WTC11 (cell line): ENCODE measurements around the gene KIAA2012.

ENCODE experiments used
- ELF4 ChIP-seq: sonication (generic); formaldehyde crosslinking; IDR thresholded peaks from 2 replicates; pipeline ENCODE4 v1.8.1; 2022; ENCODE audit warnings: low read depth, mild to moderate bottlenecking, moderate library complexity, missing genetic modification reagents
- PRRX2 ChIP-seq: fragments of 250-450 bp; sonication (Bioruptor Pico); IDR thresholded peaks from 2 replicates; pipeline ENCODE4 v1.8.0; 2021; ENCODE audit warnings: mild to moderate bottlenecking
- SP1 ChIP-seq: sonication (generic); formaldehyde crosslinking; conservative IDR thresholded peaks from 2 replicates; pipeline ENCODE4 v1.8.1; 2022; ENCODE audit warnings: missing genetic modification reagents
- TCF7 ChIP-seq: sonication (generic); formaldehyde crosslinking; IDR thresholded peaks from 2 replicates; pipeline ENCODE4 v1.8.0; 2022; ENCODE audit warnings: mild to moderate bottlenecking, low read depth, missing genetic modification reagents, moderate library complexity
- TEAD4 ChIP-seq: sonication (generic); formaldehyde crosslinking; IDR thresholded peaks from 2 replicates; pipeline ENCODE4 v1.8.0; 2022; ENCODE audit warnings: mild to moderate bottlenecking, missing genetic modification reagents
- TF ChIP-seq, protein P1 (sequence below): sonication (generic); formaldehyde crosslinking; IDR thresholded peaks from 2 replicates; pipeline ENCODE4 v1.8.0; 2022; ENCODE audit warnings: missing genetic modification reagents
- TF ChIP-seq, protein P2 (sequence below): fragments of 200-600 bp; IDR thresholded peaks from 2 replicates; pipeline ENCODE4 v1.8.0; 2022; ENCODE audit warnings: antibody characterized with exemption
- TF ChIP-seq, protein P3 (sequence below): sonication (generic); formaldehyde crosslinking; IDR thresholded peaks from 2 replicates; pipeline ENCODE4 v1.8.1; 2022; ENCODE audit warnings: low read depth, mild to moderate bottlenecking, moderate library complexity, missing genetic modification reagents, borderline replicate concordance

DNA sequence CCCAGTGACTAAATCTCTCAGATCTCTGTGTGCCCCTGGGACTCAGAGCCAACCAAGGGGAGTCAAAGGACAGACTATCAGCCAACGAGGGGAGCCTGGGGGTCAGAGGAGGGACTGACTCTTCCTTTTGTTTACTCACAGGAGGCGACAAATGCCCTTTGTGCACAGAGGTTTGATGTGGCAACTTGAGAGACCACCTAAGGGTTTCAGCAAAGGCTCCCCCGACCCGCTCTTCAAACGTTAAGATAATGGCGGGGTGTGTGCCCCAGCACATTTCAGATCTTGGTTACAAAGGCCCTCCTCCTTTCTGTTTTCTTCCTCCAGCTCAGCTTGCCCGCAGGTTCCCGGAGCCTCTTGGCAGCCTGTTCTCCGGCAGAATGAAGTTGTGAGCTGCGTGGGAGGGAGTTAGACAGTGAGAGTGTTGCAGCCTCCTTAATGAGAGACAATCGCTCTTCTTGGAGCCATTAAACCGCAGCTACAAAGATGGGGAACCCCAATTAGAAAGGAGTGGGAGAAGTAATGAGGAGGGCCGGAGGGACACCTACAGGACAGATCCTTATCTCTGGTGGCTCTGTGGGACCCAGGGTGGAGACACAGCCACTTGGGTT is 76.2 kb downstream of the KIAA2012 start:
- TF ChIP-seq, protein P1, sequence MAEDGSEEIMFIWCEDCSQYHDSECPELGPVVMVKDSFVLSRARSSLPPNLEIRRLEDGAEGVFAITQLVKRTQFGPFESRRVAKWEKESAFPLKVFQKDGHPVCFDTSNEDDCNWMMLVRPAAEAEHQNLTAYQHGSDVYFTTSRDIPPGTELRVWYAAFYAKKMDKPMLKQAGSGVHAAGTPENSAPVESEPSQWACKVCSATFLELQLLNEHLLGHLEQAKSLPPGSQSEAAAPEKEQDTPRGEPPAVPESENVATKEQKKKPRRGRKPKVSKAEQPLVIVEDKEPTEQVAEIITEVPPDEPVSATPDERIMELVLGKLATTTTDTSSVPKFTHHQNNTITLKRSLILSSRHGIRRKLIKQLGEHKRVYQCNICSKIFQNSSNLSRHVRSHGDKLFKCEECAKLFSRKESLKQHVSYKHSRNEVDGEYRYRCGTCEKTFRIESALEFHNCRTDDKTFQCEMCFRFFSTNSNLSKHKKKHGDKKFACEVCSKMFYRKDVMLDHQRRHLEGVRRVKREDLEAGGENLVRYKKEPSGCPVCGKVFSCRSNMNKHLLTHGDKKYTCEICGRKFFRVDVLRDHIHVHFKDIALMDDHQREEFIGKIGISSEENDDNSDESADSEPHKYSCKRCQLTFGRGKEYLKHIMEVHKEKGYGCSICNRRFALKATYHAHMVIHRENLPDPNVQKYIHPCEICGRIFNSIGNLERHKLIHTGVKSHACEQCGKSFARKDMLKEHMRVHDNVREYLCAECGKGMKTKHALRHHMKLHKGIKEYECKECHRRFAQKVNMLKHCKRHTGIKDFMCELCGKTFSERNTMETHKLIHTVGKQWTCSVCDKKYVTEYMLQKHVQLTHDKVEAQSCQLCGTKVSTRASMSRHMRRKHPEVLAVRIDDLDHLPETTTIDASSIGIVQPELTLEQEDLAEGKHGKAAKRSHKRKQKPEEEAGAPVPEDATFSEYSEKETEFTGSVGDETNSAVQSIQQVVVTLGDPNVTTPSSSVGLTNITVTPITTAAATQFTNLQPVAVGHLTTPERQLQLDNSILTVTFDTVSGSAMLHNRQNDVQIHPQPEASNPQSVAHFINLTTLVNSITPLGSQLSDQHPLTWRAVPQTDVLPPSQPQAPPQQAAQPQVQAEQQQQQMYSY (CRISPR knock-in tag): no peak
- TF ChIP-seq PRRX2 (CRISPR knock-in tag) (no peak), SP1 (no peak), TEAD4 (no peak), ELF4 (CRISPR knock-in tag) (no peak), TCF7 (CRISPR knock-in tag) (no peak)
- TF ChIP-seq, protein P2, sequence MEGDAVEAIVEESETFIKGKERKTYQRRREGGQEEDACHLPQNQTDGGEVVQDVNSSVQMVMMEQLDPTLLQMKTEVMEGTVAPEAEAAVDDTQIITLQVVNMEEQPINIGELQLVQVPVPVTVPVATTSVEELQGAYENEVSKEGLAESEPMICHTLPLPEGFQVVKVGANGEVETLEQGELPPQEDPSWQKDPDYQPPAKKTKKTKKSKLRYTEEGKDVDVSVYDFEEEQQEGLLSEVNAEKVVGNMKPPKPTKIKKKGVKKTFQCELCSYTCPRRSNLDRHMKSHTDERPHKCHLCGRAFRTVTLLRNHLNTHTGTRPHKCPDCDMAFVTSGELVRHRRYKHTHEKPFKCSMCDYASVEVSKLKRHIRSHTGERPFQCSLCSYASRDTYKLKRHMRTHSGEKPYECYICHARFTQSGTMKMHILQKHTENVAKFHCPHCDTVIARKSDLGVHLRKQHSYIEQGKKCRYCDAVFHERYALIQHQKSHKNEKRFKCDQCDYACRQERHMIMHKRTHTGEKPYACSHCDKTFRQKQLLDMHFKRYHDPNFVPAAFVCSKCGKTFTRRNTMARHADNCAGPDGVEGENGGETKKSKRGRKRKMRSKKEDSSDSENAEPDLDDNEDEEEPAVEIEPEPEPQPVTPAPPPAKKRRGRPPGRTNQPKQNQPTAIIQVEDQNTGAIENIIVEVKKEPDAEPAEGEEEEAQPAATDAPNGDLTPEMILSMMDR: no peak
- TF ChIP-seq, protein P3, sequence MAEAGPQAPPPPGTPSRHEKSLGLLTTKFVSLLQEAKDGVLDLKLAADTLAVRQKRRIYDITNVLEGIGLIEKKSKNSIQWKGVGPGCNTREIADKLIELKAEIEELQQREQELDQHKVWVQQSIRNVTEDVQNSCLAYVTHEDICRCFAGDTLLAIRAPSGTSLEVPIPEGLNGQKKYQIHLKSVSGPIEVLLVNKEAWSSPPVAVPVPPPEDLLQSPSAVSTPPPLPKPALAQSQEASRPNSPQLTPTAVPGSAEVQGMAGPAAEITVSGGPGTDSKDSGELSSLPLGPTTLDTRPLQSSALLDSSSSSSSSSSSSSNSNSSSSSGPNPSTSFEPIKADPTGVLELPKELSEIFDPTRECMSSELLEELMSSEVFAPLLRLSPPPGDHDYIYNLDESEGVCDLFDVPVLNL (CRISPR knock-in tag): no peak
